ENCODE measurements around the gene NRAP. TPM values are rescaled to one million over a fixed set of nuclear protein-coding genes. Genes with fewer than 3 reads are reported as not detected.

The NRAP gene
- polyA plus RNA-seq, 1 donor (not counting 4 experiments of a cell fraction or from before 2014, with no cell fraction given), result not detected

DNA sequence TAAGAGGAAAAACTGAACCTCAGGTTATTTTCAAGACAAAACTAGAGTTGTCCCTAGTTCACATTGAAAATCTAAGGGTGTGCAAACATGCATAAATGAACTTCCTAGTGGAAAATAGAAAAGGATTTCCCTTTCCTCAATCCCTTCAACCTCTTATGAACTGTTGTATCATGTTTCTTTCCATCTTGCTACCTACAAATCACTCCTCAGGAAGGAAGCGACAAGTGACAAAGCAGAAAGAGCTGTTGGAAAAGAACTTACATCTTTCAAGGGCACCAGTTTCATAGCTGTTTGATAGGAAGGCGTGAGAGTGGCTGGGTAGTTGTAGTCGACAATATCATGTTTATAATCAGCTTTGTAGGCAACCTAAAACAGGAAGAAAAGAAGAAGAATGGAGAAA is 23.9 kb downstream of the NRAP start:
- H3K4me3 ChIP-seq (ENCODE audit: control insufficient read depth in 2 of 3, extremely low read depth in 1 of 3, insufficient read depth in 2 of 3, low read depth in 1 of 3, low read length in 3 of 3), result no peak overlapping the region
- H3K27ac ChIP-seq (ENCODE audit: control insufficient read depth, insufficient read depth, low read length), result no peak overlapping the region
- H3K4me2 ChIP-seq (ENCODE audit: control insufficient read depth, extremely low read depth, insufficient read depth, low read depth, low read length), result no peak overlapping the region
- no peak overlapping the region for H2AFZ ChIP-seq (ENCODE audit: control insufficient read depth, low read length)
- H3K9me3 ChIP-seq (ENCODE audit: control insufficient read depth, low read depth, low read length), result no peaks in the 10 kb centered on the region
- TF ChIP-seq, protein P1, sequence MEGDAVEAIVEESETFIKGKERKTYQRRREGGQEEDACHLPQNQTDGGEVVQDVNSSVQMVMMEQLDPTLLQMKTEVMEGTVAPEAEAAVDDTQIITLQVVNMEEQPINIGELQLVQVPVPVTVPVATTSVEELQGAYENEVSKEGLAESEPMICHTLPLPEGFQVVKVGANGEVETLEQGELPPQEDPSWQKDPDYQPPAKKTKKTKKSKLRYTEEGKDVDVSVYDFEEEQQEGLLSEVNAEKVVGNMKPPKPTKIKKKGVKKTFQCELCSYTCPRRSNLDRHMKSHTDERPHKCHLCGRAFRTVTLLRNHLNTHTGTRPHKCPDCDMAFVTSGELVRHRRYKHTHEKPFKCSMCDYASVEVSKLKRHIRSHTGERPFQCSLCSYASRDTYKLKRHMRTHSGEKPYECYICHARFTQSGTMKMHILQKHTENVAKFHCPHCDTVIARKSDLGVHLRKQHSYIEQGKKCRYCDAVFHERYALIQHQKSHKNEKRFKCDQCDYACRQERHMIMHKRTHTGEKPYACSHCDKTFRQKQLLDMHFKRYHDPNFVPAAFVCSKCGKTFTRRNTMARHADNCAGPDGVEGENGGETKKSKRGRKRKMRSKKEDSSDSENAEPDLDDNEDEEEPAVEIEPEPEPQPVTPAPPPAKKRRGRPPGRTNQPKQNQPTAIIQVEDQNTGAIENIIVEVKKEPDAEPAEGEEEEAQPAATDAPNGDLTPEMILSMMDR (optimal IDR thresholded peaks at IDR 0.05 in 1 of 3, IDR thresholded peaks at IDR 0.05 in 1 of 3, conservative IDR thresholded peaks at IDR 0.05 in 1 of 3; ENCODE audit: extremely low read depth in 1 of 3, insufficient read depth in 2 of 3, low read length in 3 of 3), result no peak
- no peaks in the 10 kb centered on the region for H3K79me2 ChIP-seq (ENCODE audit: control insufficient read depth, insufficient read depth, low read length)
- no peaks in the 10 kb centered on the region for H3K9me1 ChIP-seq (ENCODE audit: control insufficient read depth, extremely low read depth, insufficient read depth, low read length)
- no peak overlapping the region for H3K9ac ChIP-seq (ENCODE audit: control insufficient read depth, extremely low read depth, insufficient read depth, low read length)
- no peaks in the 10 kb centered on the region for H4K20me1 ChIP-seq (ENCODE audit: control insufficient read depth, extremely low read depth, insufficient read depth, low read length)
- DNase-seq (ENCODE audit: low read depth, low spot score), result no peak
- no peak for FAIRE-seq
- no peaks in the 10 kb centered on the region for H3K4me1 ChIP-seq (ENCODE audit: control insufficient read depth, extremely low read depth, insufficient read depth, low read length)
- dilution Hi-C loops (cut with MboI; ENCODE audit: extremely low pct_ligation_motif_present, low sequenced_read_pairs), result no loop called here
- H3K27me3 ChIP-seq (ENCODE audit: control insufficient read depth, extremely low read depth, insufficient read depth, low read length), result no peaks in the 10 kb centered on the region
- no peaks in the 10 kb centered on the region for H3K36me3 ChIP-seq (ENCODE audit: control insufficient read depth in 2 of 2, extremely low read depth in 1 of 2, insufficient read depth in 2 of 2, low read length in 2 of 2)

DNA sequence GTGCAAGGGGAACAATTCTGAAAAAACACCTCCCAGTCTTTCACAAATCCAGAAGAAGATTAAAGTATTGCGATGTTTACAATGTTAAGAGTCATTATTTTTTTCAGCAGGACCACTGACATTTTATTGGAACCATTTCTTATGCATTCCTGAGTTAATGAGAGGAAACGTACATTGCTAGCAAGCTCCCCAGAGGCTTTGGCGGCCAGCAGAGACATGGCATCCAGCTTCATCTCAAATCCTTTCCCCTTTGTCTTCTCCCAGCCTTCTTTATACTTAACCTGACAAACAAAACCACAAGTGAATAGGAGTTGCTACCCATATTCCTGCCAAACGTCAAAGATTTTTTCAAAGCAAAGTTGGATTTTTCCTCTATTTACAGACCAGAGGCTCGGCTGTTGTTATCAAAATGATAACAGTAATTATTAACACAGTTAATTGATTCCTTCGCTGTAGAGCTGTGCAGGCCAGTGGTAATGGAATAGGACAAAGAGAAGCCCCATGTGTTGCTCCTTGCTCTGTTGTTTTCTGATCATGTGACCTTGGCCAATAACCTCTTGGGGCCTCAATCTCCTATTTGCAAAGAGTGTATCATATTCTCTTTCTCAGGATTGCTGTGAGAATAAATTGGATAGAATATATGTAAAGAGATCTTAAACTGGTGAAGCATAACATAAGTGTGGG is 32.0 kb downstream of the NRAP start:
- H3K36me3 ChIP-seq (ENCODE audit: control insufficient read depth in 2 of 2, extremely low read depth in 1 of 2, insufficient read depth in 2 of 2, low read length in 2 of 2), result no peaks in the 10 kb centered on the region
- no peak overlapping the region for H3K4me2 ChIP-seq (ENCODE audit: control insufficient read depth, extremely low read depth, insufficient read depth, low read depth, low read length)
- no peaks in the 10 kb centered on the region for H4K20me1 ChIP-seq (ENCODE audit: control insufficient read depth, extremely low read depth, insufficient read depth, low read length)
- no peaks in the 10 kb centered on the region for H3K27me3 ChIP-seq (ENCODE audit: control insufficient read depth, extremely low read depth, insufficient read depth, low read length)
- FAIRE-seq (no peak), DNase-seq (ENCODE audit: low read depth, low spot score) (no peak)
- no peaks in the 10 kb centered on the region for H3K9me3 ChIP-seq (ENCODE audit: control insufficient read depth, low read depth, low read length)
- H3K4me1 ChIP-seq (ENCODE audit: control insufficient read depth, extremely low read depth, insufficient read depth, low read length), result no peaks in the 10 kb centered on the region
- no peaks in the 10 kb centered on the region for H3K79me2 ChIP-seq (ENCODE audit: control insufficient read depth, insufficient read depth, low read length)
- no peak overlapping the region for H3K9ac ChIP-seq (ENCODE audit: control insufficient read depth, extremely low read depth, insufficient read depth, low read length)
- H3K9me1 ChIP-seq (ENCODE audit: control insufficient read depth, extremely low read depth, insufficient read depth, low read length), result no peaks in the 10 kb centered on the region
- no peak overlapping the region for H2AFZ ChIP-seq (ENCODE audit: control insufficient read depth, low read length)
- H3K27ac ChIP-seq (ENCODE audit: control insufficient read depth, insufficient read depth, low read length), result no peak overlapping the region
- dilution Hi-C loops (cut with MboI; ENCODE audit: extremely low pct_ligation_motif_present, low sequenced_read_pairs), result no loop called here
- TF ChIP-seq, protein P1 (optimal IDR thresholded peaks at IDR 0.05 in 1 of 3, IDR thresholded peaks at IDR 0.05 in 1 of 3, conservative IDR thresholded peaks at IDR 0.05 in 1 of 3; ENCODE audit: extremely low read depth in 1 of 3, insufficient read depth in 2 of 3, low read length in 3 of 3), result no peak
- TF ChIP-seq EZH2 (IDR thresholded peaks at IDR 0.05; ENCODE audit: low read length), result no peak
- no peak overlapping the region for H3K4me3 ChIP-seq (ENCODE audit: control insufficient read depth in 2 of 3, extremely low read depth in 1 of 3, insufficient read depth in 2 of 3, low read depth in 1 of 3, low read length in 3 of 3)
